Right lobe of liver (tissue), 6 donors: Measurements from ENCODE around the gene GOLPH3. TPM values are rescaled to one million over a fixed set of nuclear protein-coding genes. Genes with fewer than 3 reads are reported as not detected.

Experiments used
- ATAC-seq, 4 donors: fragments of 200-7000 bp; cut with Tn5 transposase; one replicate each; pipeline ENCODE4 v1.9.1; 2020; ENCODE audit warnings: mild to moderate bottlenecking in 4 of 4, moderate library complexity in 4 of 4
- DNase-seq, 3 donors: peaks; one replicate each; pipeline ENCODE4 v3.0.0-alpha.2; 2020
- H3K27ac ChIP-seq, 3 donors: fragments of 200-600 bp; one replicate each; pipeline ENCODE4 v1.8.0; 2022
- H3K27me3 ChIP-seq, 2 donors: fragments of 200-600 bp; one replicate each; pipeline ENCODE4 v1.8.0; 2022
- H3K36me3 ChIP-seq, 4 donors: fragments of 200-600 bp; sonication (generic) in 1 of 4; one replicate each; pipeline versions ENCODE4 v1.5.1 to v1.8.0; 2017 to 2022; ENCODE audit warnings: control low read depth in 1 of 4
- H3K4me1 ChIP-seq, 4 donors: fragments of 200-600 bp; sonication (generic) in 1 of 4; one replicate each; pipeline versions ENCODE4 v1.5.1 to v1.8.0; 2017 to 2022; ENCODE audit warnings: control low read depth in 1 of 4
- H3K4me3 ChIP-seq, 3 donors: fragments of 200-600 bp; one replicate each; pipeline ENCODE4 v1.8.0; 2022
- H3K9me3 ChIP-seq, 4 donors: fragments of 200-600 bp; sonication (generic) in 1 of 4; one replicate each; pipeline versions ENCODE4 v1.5.1 to v1.8.0; 2017 to 2022; ENCODE audit warnings: control low read depth in 1 of 4
- CTCF ChIP-seq, 4 donors: fragments of 200-600 bp in 3 of 4; fragments of 450-650 bp in 1 of 4; IDR thresholded peaks; one replicate each; pipeline versions ENCODE4 v1.5.1 to v1.8.0; 2016 to 2022; ENCODE audit warnings: antibody characterized with exemption in 4 of 4, mild to moderate bottlenecking in 2 of 4
- POLR2A ChIP-seq: fragments of 450-650 bp; IDR thresholded peaks from one replicate; pipeline ENCODE4 v1.6.1; 2017; ENCODE audit warnings: antibody characterized with exemption, mild to moderate bottlenecking
- WGBS: methylation state at CpG from one replicate; pipeline ENCODE4 v1.1.6; 2018; ENCODE audit warnings: low coverage, low lambda C conversion rate; ENCODE audit not compliant: insufficient coverage; ENCODE audit errors: missing lambda C conversion rate; 5-methylcytosine and 5-hydroxymethylcytosine counted together
- intact Hi-C, 2 donors: fragments of 100-400 bp; cut with DNase I; formaldehyde crosslinking; loops; one replicate each; pipeline versions ENCODE4 v1.11.2 to v1.14.1; 2022
- total RNA-seq, 6 experiments: library from RNA; depleted of rRNA in 2 of 6; stranded (reverse); fragments of >200 nt in 2 of 6; fragmentation: NEBNext Ultra II Directional in 3 of 6; extraction: Animal tissue kit (Norgen Biotek cat#: 25700) in 3 of 6; gene quantifications; one replicate each; pipeline versions ENCODE4 v1.1.0 to v1.2.4, GENCODE V29; 2016 to 2023
- donor health status: DM: no; HTN: yes; CAD: no.
- donor health status: DM: no; HTN: no; CAD: no.
- donor health status: DM: no; HTN: no; CAD: no.
- donor health status: DM: no; HTN: yes; CAD: no.
- donor health status: DM: no; HTN: yes; CAD: no.

Gene GOLPH3
- total RNA-seq, 6 experiments from 2014 or later, result 59.1 to 141 (median 95.9) TPM

- DNase-seq (no peak), ATAC-seq (no peak)
- no peak for TF ChIP-seq POLR2A
- TF ChIP-seq CTCF (IDR thresholded peaks at IDR 0.05), result no peak
- Histone ChIP-seq H3K36me3 (peaks cover 0 to 32% (median 16%) of the 10 kb centered on the region in 4 donors), H3K4me1 (peaks cover 0 to 61% (median 17%) of the 10 kb centered on the region in 4 donors), H3K27me3 (no peaks in the 10 kb centered on the region), H3K27ac (no peak overlapping the region), H3K9me3 (no peaks in the 10 kb centered on the region), H3K4me3 (no peak overlapping the region)
- 83% methylated on average over 7 of the region's 9 CpGs for WGBS
- intact Hi-C loops, result no loop called here
These were observed 5.6 kb downstream of the GOLPH3 start for GRCh38 chr5:32168460-32169033.

- DNase-seq (no peak), ATAC-seq (peak; percentile 33 to 64 (median 45))
- intact Hi-C loops, result no loop called here
- no peaks in the 10 kb centered on the region for H3K27me3 ChIP-seq
- H3K4me1 ChIP-seq, result peaks cover 0 to 47% (median 14%) of the 10 kb centered on the region in 4 donors
- H3K36me3 ChIP-seq, result peaks cover 0 to 31% (median 12%) of the 10 kb centered on the region in 4 donors
- no peaks in the 10 kb centered on the region for H3K9me3 ChIP-seq
- no peak overlapping the region for H3K4me3 ChIP-seq
- no peak overlapping the region for H3K27ac ChIP-seq
- TF ChIP-seq POLR2A, result no peak
- TF ChIP-seq CTCF (IDR thresholded peaks at IDR 0.05), result no peak
- 6% methylated on average over 3 of the region's 3 CpGs for WGBS
These were observed 8.5 kb downstream of the GOLPH3 start for GRCh38 chr5:32165597-32165996.

- intact Hi-C loops, result no loop called here
- no peak overlapping the region for H3K27ac ChIP-seq
- H3K4me1 ChIP-seq, result peaks cover 0 to 48% (median 12%) of the 10 kb centered on the region in 4 donors
- no peak overlapping the region for H3K4me3 ChIP-seq
- H3K27me3 ChIP-seq, result no peaks in the 10 kb centered on the region
- WGBS, result 44% methylated on average over 2 of the region's 2 CpGs
- no peak for ATAC-seq
- TF ChIP-seq CTCF (IDR thresholded peaks at IDR 0.05) (no peak), POLR2A (no peak)
- peaks cover 0 to 18% (median 8%) of the 10 kb centered on the region in 4 donors for H3K36me3 ChIP-seq
- no peak for DNase-seq
- H3K9me3 ChIP-seq, result no peaks in the 10 kb centered on the region
These were observed 10.3 kb downstream of the GOLPH3 start for GRCh38 chr5:32163785-32164184.

GRCh38 chr5:32163053-32163452 is 11.1 kb downstream of the GOLPH3 start:
- ATAC-seq, result peak in 1 of 4 donors; percentile 19
- WGBS, result 88% methylated on average over 3 of the region's 5 CpGs
- peaks cover 0 to 11% (median 5%) of the 10 kb centered on the region in 4 donors for H3K36me3 ChIP-seq
- no peak for TF ChIP-seq CTCF (IDR thresholded peaks at IDR 0.05)
- no peak for TF ChIP-seq POLR2A
- DNase-seq, result no peak
- no peak overlapping the region for H3K27ac ChIP-seq
- intact Hi-C loops, result no loop called here
- no peaks in the 10 kb centered on the region for H3K27me3 ChIP-seq
- H3K9me3 ChIP-seq, result no peaks in the 10 kb centered on the region
- peaks cover 0 to 49% (median 12%) of the 10 kb centered on the region in 4 donors for H3K4me1 ChIP-seq
- no peak overlapping the region for H3K4me3 ChIP-seq
